ENCODE results near the gene CLCN6. TPM values are rescaled to one million over a fixed set of nuclear protein-coding genes. Genes with fewer than 3 reads are reported as not detected.

Gene CLCN6
- polyA plus RNA-seq, 1 donor from 2014 or later, result 12.5 TPM

DNA sequence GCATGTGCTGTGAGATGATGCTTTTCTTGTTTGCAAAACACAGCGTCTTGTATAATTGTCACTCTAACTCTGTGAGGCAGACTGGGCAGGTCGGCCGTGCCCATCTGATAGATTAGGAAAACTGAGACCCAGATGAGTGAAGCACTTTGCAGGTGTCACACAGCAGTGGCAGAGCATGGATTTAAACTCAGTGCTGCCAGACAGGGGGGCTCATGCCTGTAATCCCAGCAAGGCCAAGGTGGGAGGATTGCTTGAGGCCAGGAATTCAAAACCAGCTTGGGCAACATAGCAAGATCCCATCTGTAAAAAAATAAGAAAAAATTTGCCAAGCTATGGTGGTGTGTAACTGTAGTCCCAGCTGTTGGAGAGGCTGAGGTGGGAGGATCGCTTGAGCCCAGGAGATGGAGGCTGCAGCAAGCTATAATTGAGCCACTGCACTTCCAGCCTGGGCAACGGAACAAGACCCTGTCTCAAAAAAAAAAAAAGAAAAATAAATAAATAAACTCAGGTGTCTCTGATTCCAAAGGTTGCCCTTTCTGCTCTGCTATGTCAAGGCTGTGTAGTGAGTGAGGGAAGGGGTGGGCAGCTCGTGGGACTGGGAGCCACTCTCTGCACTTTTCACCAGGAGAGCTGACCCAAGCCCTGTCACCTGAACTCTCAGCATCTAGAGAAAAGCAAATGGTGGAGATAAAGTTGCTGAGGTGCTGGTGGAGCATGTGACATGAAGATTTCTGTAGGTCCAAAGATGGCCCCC lies 85.6 kb downstream of the CLCN6 start:
- no peaks in the 10 kb centered on the region for H3K9me2 ChIP-seq (ENCODE audit: insufficient read depth, low read length)
- no peaks in the 10 kb centered on the region for H3K27me3 ChIP-seq (ENCODE audit: insufficient read depth, low read depth, low read length)
- no peaks in the 10 kb centered on the region for H3K36me3 ChIP-seq (ENCODE audit: insufficient read depth, low read length)
- no peak overlapping the region for H3K27ac ChIP-seq (ENCODE audit: low read length)
- no peaks in the 10 kb centered on the region for H3K9me3 ChIP-seq (ENCODE audit: low read length)
- H3K9ac ChIP-seq (ENCODE audit: low read length), result no peak overlapping the region
- H3K4me3 ChIP-seq (ENCODE audit: low read length), result no peak overlapping the region
- H2AFZ ChIP-seq (ENCODE audit: low read depth, low read length), result no peak overlapping the region
- H3K79me2 ChIP-seq (replicated peaks; ENCODE audit: insufficient read depth, low read length), result no peaks in the 10 kb centered on the region
- H3K4me2 ChIP-seq (ENCODE audit: low read length), result no peak overlapping the region
- H4K20me1 ChIP-seq (ENCODE audit: insufficient read depth), result no peaks in the 10 kb centered on the region
- TF ChIP-seq EP300 (conservative IDR thresholded peaks at IDR 0.05; ENCODE audit: poor library complexity, severe bottlenecking) (no peak), POLR2AphosphoS5 (IDR thresholded peaks at IDR 0.05) (no peak), RAD21 (conservative IDR thresholded peaks at IDR 0.05) (no peak), SMC3 (conservative IDR thresholded peaks at IDR 0.05; ENCODE audit: poor library complexity) (no peak), CTCF (IDR thresholded peaks at IDR 0.05; ENCODE audit: poor library complexity, severe bottlenecking) (no peak), TAF1 (IDR thresholded peaks at IDR 0.05; ENCODE audit: low read depth) (no peak), EZH2 (IDR thresholded peaks at IDR 0.05; ENCODE audit: borderline replicate concordance, insufficient read depth, low read length, poor library complexity, severe bottlenecking) (no peak), MXI1 (conservative IDR thresholded peaks at IDR 0.05; ENCODE audit: poor library complexity, severe bottlenecking) (no peak)
- TF ChIP-seq, protein P1, sequence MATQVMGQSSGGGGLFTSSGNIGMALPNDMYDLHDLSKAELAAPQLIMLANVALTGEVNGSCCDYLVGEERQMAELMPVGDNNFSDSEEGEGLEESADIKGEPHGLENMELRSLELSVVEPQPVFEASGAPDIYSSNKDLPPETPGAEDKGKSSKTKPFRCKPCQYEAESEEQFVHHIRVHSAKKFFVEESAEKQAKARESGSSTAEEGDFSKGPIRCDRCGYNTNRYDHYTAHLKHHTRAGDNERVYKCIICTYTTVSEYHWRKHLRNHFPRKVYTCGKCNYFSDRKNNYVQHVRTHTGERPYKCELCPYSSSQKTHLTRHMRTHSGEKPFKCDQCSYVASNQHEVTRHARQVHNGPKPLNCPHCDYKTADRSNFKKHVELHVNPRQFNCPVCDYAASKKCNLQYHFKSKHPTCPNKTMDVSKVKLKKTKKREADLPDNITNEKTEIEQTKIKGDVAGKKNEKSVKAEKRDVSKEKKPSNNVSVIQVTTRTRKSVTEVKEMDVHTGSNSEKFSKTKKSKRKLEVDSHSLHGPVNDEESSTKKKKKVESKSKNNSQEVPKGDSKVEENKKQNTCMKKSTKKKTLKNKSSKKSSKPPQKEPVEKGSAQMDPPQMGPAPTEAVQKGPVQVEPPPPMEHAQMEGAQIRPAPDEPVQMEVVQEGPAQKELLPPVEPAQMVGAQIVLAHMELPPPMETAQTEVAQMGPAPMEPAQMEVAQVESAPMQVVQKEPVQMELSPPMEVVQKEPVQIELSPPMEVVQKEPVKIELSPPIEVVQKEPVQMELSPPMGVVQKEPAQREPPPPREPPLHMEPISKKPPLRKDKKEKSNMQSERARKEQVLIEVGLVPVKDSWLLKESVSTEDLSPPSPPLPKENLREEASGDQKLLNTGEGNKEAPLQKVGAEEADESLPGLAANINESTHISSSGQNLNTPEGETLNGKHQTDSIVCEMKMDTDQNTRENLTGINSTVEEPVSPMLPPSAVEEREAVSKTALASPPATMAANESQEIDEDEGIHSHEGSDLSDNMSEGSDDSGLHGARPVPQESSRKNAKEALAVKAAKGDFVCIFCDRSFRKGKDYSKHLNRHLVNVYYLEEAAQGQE (IDR thresholded peaks at IDR 0.05; ENCODE audit: borderline replicate concordance), result no peak
- H3F3A ChIP-seq (ENCODE audit: insufficient read depth, low read length, poor library complexity, severe bottlenecking), result no peaks in the 10 kb centered on the region

Small RNA genes within 50 kb of the gene (small RNA-seq; reads per million reads assigned to genes)
- gene RF02156 (0 reads per million in 3 experiments), gene RF02157 (0 reads per million in 3 experiments), gene RF02158 (0 reads per million in 3 experiments)

Other genes with a start within 250 kb of the CLCN6 start
- 16.6 and 24.7 TPM in 2 replicates for gene FBXO2, start 151.8 kb upstream of the CLCN6 start, polyA plus RNA-seq
- gene FBXO44, start 151.3 kb upstream of the CLCN6 start, polyA plus RNA-seq, result 119 and 126 TPM in 2 replicates
- 0.68 and 2.3 TPM in 2 replicates for gene FBXO6, start 142.0 kb upstream of the CLCN6 start, polyA plus RNA-seq
- 182 and 203 TPM in 2 replicates for gene MAD2L2, start 125.0 kb upstream of the CLCN6 start, polyA plus RNA-seq
- gene DRAXIN, start 114.5 kb upstream of the CLCN6 start, polyA plus RNA-seq, result 33.5 and 35.5 TPM in 2 replicates
- gene AGTRAP, start 70.1 kb upstream of the CLCN6 start, polyA plus RNA-seq, result 4.4 and 5.7 TPM in 2 replicates
- gene C1orf167, start 44.0 kb upstream of the CLCN6 start, polyA plus RNA-seq, result not detected in 2 replicates
- 21.2 and 25.8 TPM in 2 replicates for gene MTHFR, start 227 bp upstream of the CLCN6 start, polyA plus RNA-seq
- not detected in 2 replicates for gene NPPA, start 41.6 kb downstream of the CLCN6 start, polyA plus RNA-seq
- not detected in 2 replicates for gene NPPB, start 52.8 kb downstream of the CLCN6 start, polyA plus RNA-seq
- 24.9 and 34.5 TPM in 2 replicates for gene KIAA2013, start 120.2 kb downstream of the CLCN6 start, polyA plus RNA-seq
- 2.1 and 6.9 TPM in 2 replicates for gene PLOD1, start 128.5 kb downstream of the CLCN6 start, polyA plus RNA-seq
- 60.6 and 64.9 TPM in 2 replicates for gene MFN2, start 174.3 kb downstream of the CLCN6 start, polyA plus RNA-seq
- 149 and 178 TPM in 2 replicates for gene MIIP, start 213.3 kb downstream of the CLCN6 start, polyA plus RNA-seq